Panc1 (cell line): ENCODE data around the gene PIH1D1. TPM values are rescaled to one million over a fixed set of nuclear protein-coding genes. Genes with fewer than 3 reads are reported as not detected.

ENCODE experiments used
- ATAC-seq: fragments of 200-7000 bp; cut with Tn5 transposase; 2 replicates; pipeline ENCODE4 v1.9.1; 2020; ENCODE audit warnings: mild to moderate bottlenecking, moderate library complexity
- BruUV-seq: library from RNA; stranded (reverse); fragments of 400-500 nt; replicated peaks from 2 replicates; lab custom pipeline; 2021; lab: Mats Ljungman, UMichigan
- CTCF ChIA-PET: fragments of 300-600 bp; sonication (Branson Sonifier 250); formaldehyde crosslinking; loops from one replicate; lab custom pipeline; 2022; ENCODE audit warnings: antibody characterized with exemption; lab: Charles Lee
- POLR2A ChIA-PET: fragments of 300-600 bp; sonication (Branson Sonifier 250); formaldehyde crosslinking; loops from one replicate; lab custom pipeline; 2022; ENCODE audit warnings: antibody characterized with exemption; lab: Charles Lee
- DNase-seq: peaks from one replicate; pipeline ENCODE4 v3.0.0-alpha.2; 2010; ENCODE audit warnings: low read depth, low spot score
- H3K27ac ChIP-seq: 2 replicates; pipeline ENCODE4 v1.5.1; 2011; ENCODE audit warnings: mild to moderate bottlenecking, low read length, inconsistent platforms
- H3K27me3 ChIP-seq: fragments of 200-500 bp; sonication (Bioruptor generic); 2 replicates; pipeline ENCODE4 v1.6.0; 2014; ENCODE audit warnings: low read length, inconsistent platforms; ENCODE audit not compliant: control insufficient read depth, insufficient read depth
- H3K36me3 ChIP-seq: fragments of 200-500 bp; sonication (Bioruptor generic); 2 replicates; pipeline ENCODE4 v1.5.1; 2014; ENCODE audit warnings: inconsistent platforms, mild to moderate bottlenecking, low read length, moderate library complexity; ENCODE audit not compliant: control insufficient read depth, insufficient read depth
- H3K4me1 ChIP-seq: 2 replicates; pipeline ENCODE4 v1.5.1; 2011; ENCODE audit warnings: inconsistent platforms, mild to moderate bottlenecking, low read length, moderate library complexity; ENCODE audit not compliant: control insufficient read depth, insufficient read depth
- H3K4me3 ChIP-seq, 2 experiments: 2 replicates each; pipeline ENCODE4 v1.5.1; 2011 to 2012; ENCODE audit warnings: low read depth in 2 of 2, low read length in 2 of 2, mild to moderate bottlenecking in 2 of 2, inconsistent platforms in 1 of 2, moderate library complexity in 1 of 2
- H3K9me3 ChIP-seq: fragments of 200-500 bp; sonication (Bioruptor generic); 2 replicates; pipeline ENCODE4 v1.5.1; 2014; ENCODE audit warnings: low read depth, mild to moderate bottlenecking, inconsistent platforms, low read length, moderate library complexity; ENCODE audit not compliant: control insufficient read depth, insufficient read depth
- POLR2AphosphoS5 ChIP-seq: IDR thresholded peaks from 2 replicates; pipeline ENCODE4 v1.6.1; 2012; ENCODE audit warnings: mild to moderate bottlenecking, low read depth, low read length, moderate library complexity
- SIN3A ChIP-seq: IDR thresholded peaks from 2 replicates; pipeline ENCODE4 v1.6.1; 2012; ENCODE audit warnings: low read depth, mild to moderate bottlenecking, low read length, moderate library complexity, borderline replicate concordance; ENCODE audit not compliant: insufficient read depth
- TCF7L2 ChIP-seq: IDR thresholded peaks from 2 replicates; pipeline ENCODE4 v1.6.1; 2011; ENCODE audit warnings: mild to moderate bottlenecking, low read depth, low read length, inconsistent platforms
- in situ Hi-C: cut with HindIII; loops from 2 replicates; pipeline ENCODE4 v1.10.0; 2016; ENCODE audit warnings: low sequenced_read_pairs, low pct_unique_long_range_greater_than_20kb
- intact Hi-C: fragments of 100-400 bp; cut with micrococcal nuclease; formaldehyde crosslinking; loops from one replicate; pipeline ENCODE4 v1.10.0; 2022; ENCODE audit not compliant: unreplicated experiment
- total RNA-seq: library from RNA; stranded (reverse); gene quantifications from one replicate; pipeline ENCODE4 v1.2.1, GENCODE V29; 2021; ENCODE audit not compliant: unreplicated experiment
- TF ChIP-seq, protein P1 (sequence below), 2 experiments: IDR thresholded peaks; 2 replicates each; pipeline ENCODE4 v1.6.1; 2011 to 2012; ENCODE audit warnings: low read depth in 2 of 2, control low read depth in 1 of 2, low read length in 1 of 2, mild to moderate bottlenecking in 1 of 2, moderate library complexity in 1 of 2; ENCODE audit not compliant: insufficient read depth in 1 of 2
- TF ChIP-seq, protein P2 (sequence below): fragments of 450-650 bp; IDR thresholded peaks from 2 replicates; pipeline ENCODE4 v1.5.1; 2017; ENCODE audit warnings: mild to moderate bottlenecking

The PIH1D1 gene
- total RNA-seq, 1 experiment from 2014 or later = 78.5 TPM

DNA sequence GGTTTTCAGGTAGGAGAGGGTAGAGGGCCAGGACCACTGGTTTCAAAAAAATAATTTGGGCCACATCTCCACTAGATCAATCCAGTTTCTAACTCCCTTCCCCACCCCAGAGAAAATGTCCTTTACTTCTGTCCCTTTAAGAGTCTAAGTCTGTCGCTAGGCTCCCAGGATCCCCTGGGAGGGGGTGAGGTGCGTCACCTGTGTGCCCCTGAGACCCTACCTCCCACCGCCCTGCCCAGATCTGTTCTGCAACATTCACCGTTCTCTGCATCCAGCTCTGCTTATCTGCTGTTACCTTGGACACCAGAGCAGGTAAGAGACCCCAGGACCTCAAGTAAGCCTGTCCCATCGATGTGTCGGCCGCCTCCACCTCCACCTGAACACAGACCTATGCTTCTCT, 26.4 kb downstream of the PIH1D1 start, which contains the start of gene GFY:
Gene GFY (plus strand): TSS at position 211 of the 400 bp plus-strand sequence. CDS start 1,043 bp downstream, outside the sequence.
- Histone ChIP-seq H3K4me3 (no peak within 1 kb of the TSS), H3K36me3 (no peaks in the 10 kb centered on the region), H3K27me3 (peaks cover 10% of the 10 kb centered on the region), H3K27ac (no peak within 1 kb of the TSS), H3K9me3 (no peaks in the 10 kb centered on the region), H3K4me1 (peaks cover 3% of the 10 kb centered on the region; the same call in 1 of the 2 replicates)
- TF ChIP-seq, protein P1, sequence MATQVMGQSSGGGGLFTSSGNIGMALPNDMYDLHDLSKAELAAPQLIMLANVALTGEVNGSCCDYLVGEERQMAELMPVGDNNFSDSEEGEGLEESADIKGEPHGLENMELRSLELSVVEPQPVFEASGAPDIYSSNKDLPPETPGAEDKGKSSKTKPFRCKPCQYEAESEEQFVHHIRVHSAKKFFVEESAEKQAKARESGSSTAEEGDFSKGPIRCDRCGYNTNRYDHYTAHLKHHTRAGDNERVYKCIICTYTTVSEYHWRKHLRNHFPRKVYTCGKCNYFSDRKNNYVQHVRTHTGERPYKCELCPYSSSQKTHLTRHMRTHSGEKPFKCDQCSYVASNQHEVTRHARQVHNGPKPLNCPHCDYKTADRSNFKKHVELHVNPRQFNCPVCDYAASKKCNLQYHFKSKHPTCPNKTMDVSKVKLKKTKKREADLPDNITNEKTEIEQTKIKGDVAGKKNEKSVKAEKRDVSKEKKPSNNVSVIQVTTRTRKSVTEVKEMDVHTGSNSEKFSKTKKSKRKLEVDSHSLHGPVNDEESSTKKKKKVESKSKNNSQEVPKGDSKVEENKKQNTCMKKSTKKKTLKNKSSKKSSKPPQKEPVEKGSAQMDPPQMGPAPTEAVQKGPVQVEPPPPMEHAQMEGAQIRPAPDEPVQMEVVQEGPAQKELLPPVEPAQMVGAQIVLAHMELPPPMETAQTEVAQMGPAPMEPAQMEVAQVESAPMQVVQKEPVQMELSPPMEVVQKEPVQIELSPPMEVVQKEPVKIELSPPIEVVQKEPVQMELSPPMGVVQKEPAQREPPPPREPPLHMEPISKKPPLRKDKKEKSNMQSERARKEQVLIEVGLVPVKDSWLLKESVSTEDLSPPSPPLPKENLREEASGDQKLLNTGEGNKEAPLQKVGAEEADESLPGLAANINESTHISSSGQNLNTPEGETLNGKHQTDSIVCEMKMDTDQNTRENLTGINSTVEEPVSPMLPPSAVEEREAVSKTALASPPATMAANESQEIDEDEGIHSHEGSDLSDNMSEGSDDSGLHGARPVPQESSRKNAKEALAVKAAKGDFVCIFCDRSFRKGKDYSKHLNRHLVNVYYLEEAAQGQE (IDR thresholded peaks at IDR 0.05; ENCODE audit: insufficient read depth in 1 of 2, low read depth in 2 of 2, low read length in 1 of 2) = no peak
- no peak for TF ChIP-seq TCF7L2
- intact Hi-C loops (no loop called here), in situ Hi-C loops (no loop called here)
- DNase-seq (no peak), ATAC-seq (no peak)
- CTCF ChIA-PET = no interaction called here
- POLR2A ChIA-PET = interaction anchor here (0.5 to 0.6 kb wide), 2 partner anchors 86 to 188 kb away, joined by 7 read pairs; no protein-coding TSS in a partner anchor
- no TSS peak for BruUV-seq

DNA sequence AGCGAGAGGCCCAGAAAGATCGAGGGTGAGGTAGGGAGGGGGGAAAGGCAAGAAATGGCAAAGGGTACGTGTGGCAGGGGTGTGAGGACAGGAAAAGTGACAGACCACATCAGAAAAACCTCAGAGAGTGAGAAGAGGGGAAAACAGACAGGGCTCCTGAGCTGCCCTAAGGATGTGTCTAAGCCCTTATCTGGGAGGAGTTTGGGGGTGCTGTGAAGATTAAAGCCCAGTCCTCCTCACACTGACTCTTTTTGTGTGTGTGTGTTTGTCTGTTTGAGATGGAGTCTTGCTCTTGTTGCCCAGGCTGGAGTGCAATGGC, 27.7 kb downstream of the PIH1D1 start:
- intact Hi-C loops (no loop called here), in situ Hi-C loops (no loop called here)
- Histone ChIP-seq H3K4me1 (peaks cover 3% of the 10 kb centered on the region; the same call in 1 of the 2 replicates), H3K27me3 (peaks cover 10% of the 10 kb centered on the region), H3K9me3 (no peaks in the 10 kb centered on the region), H3K4me3 (no peak overlapping the region), H3K27ac (no peak overlapping the region), H3K36me3 (no peaks in the 10 kb centered on the region)
- no TSS peak for BruUV-seq
- ChIA-PET POLR2A (no interaction called here), CTCF (no interaction called here)
- DNase-seq (no peak), ATAC-seq (no peak)
- TF ChIP-seq, protein P1 (IDR thresholded peaks at IDR 0.05; ENCODE audit: insufficient read depth in 1 of 2, low read depth in 2 of 2, low read length in 1 of 2) = no peak
- TF ChIP-seq POLR2AphosphoS5 = no peak
- TF ChIP-seq TCF7L2 = no peak
- TF ChIP-seq SIN3A = no peak
- TF ChIP-seq, protein P2, sequence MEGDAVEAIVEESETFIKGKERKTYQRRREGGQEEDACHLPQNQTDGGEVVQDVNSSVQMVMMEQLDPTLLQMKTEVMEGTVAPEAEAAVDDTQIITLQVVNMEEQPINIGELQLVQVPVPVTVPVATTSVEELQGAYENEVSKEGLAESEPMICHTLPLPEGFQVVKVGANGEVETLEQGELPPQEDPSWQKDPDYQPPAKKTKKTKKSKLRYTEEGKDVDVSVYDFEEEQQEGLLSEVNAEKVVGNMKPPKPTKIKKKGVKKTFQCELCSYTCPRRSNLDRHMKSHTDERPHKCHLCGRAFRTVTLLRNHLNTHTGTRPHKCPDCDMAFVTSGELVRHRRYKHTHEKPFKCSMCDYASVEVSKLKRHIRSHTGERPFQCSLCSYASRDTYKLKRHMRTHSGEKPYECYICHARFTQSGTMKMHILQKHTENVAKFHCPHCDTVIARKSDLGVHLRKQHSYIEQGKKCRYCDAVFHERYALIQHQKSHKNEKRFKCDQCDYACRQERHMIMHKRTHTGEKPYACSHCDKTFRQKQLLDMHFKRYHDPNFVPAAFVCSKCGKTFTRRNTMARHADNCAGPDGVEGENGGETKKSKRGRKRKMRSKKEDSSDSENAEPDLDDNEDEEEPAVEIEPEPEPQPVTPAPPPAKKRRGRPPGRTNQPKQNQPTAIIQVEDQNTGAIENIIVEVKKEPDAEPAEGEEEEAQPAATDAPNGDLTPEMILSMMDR = no peak
